GM19025 (cell line): ENCODE results near the gene C1QTNF6.
"Not testable (repeated sequence)": the region's sequence is repeated elsewhere in the genome, so short reads cannot be mapped to it uniquely, and the experiment has no call there.

ENCODE experiments used
- ATAC-seq: cut with Tn5 transposase; IDR thresholded peaks from one replicate; pipeline ENCODE4 v1.9.1; 2021; ENCODE audit warnings: mild to moderate bottlenecking, low read depth, moderate library complexity; ENCODE audit not compliant: unreplicated experiment

C1QTNF6 gene

DNA sequence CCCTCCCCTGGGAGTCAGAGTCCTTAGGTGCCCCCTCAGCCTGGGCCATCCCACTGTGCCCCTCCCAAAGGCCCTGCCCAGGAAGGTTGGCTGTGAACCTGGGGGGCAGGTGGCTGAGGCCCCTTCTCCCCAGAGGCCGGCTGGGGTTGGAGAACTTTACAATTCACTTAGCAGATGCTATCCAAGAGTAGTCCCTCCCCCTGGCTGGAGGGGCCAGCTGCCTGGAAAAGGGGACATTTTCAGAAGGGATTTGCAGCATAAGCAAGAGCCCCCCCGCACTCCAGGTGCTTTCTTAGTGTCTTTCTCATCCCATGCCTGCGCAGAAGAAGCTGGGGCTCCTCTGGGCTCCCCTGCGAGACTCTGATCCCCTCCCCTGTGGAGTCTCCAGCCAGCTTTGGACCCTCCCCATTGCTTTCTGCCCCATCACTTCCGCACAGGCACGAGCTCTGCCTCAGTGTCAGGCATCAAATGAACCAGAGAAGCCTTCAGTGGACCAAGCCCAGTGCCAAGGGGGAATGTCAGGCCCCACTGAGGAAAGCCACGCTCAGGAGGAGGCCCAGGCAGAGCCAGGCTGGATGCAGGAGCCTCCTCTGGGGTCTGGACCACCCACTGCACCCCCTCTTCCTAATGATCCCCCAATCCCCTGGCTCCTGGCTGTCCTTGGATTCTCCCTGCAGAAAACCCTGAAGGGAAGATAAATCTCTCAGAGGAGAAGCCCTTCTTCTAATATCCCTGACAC is 20.5 kb upstream of the C1QTNF6 start:
- no peak for ATAC-seq

DNA sequence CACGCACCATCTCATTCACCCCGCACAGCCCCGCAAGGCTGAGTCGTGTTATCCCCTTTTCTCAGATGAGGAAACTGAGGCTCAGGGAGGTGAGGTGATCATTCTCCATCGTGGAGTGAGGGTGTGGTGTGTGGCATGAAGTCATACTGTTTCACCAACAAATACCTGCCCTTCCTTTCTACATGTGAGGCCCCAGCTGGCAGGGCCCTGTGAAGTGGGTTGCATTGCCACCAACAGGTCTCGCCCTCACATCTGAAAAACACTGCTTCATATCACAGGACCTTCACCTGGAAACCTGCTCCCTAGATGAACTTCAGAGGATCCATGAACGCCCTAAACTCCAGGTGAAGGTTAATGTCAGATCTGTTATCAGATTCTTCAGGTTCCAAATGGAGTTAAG is 19.9 kb upstream of the C1QTNF6 start:
- no peak for ATAC-seq

DNA sequence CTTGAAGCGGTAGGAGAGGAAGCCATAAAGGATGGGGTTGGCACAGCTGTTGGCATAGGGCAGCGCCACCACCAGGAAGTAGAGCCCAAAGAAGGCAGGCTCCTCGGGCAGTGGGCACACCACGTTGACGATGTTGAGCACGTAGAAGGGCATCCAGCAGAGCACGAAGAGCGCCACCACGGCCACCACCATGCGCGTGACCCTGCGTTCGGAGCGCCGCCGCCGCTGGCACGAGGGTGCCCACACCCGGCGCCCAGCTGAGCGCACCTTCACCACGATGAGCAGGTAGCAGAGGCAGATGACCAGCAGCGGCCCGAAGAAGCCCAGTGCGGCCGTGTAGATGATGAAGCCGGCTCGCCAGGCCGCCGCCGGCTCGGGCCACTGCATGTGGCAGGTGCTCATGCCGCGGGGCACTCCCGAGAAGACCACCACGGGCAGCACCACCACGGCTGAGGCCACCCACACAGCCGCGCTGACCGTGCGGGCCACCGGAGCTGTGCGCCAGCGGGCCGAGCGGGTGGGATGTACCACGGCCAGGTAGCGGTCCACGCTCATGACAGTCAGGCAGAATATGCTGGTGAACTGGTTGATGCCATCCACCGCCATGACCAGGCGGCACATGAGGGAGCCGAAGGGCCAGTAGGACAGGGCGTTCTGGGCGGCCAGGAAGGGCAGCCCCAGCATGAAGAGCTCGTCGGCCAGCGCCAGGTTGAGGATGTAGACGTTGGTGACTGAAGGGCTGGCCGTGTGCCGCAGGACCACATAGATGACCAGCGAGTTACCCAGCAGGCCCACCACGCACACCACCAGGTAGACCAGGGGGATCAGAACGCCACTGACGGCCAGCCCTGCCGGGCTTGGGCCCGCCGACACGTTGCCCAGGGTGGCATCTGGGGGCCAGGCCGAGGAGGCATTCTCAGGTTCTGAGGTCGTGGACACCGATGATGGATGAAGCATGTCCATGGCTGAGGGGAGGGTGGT is 19.1 kb upstream of the C1QTNF6 start:
- ATAC-seq: no peak

DNA sequence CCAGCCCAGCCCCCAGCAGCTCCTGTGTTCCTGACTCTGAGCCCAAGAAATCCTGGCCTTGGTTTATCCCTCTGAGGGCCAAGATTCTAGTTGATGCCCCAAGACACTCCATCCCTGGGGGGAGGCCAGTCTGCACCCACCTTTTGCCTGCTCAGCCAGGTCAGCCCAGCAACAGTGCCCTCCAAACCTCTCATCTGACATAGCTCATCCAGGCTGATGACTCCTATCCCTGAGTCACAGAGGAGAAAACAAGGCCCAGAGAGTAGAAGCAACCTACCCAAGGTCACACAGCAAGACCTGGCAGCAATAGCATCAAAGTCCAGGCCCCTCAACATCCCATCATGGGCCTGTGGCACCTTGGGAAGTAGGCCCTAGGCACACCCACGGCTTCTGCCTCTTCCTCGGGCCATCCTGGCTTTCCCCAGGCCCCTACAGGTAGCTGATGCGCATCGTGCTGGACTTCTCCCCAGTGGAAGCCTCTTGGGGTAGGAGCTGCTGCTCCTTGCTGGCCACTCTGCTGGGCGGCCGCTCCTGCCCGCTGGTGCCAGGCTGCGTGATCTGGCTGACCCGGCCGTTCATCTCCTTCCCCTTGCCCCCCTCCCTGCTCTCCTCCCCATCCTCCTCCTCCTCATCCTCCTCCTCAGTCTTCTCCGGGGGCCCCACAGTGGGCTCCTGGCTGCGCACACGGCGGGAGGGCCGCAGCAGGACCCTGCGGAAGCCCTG is 18.2 kb upstream of the C1QTNF6 start:
- no peak for ATAC-seq

DNA sequence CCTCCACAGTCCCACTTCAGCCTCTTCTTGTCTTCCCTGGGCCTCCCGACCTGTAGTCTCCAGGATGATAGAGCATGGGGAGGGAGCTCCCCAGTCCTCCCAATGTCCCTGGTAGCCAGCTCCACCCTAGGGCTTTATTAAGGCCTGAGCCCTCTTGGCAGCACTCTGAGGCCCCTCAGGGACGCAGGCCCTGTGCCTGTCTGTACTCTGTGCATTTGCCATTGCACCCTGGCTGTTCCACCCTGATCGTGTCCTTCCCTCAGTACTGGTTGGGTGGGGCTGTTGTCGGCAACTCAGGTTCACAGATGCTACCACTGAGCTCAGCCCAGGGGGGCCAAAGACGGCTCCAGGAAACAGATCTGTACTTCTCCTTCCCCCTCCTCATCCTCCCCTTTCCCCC is 17.0 kb upstream of the C1QTNF6 start:
- ATAC-seq: no peak

DNA sequence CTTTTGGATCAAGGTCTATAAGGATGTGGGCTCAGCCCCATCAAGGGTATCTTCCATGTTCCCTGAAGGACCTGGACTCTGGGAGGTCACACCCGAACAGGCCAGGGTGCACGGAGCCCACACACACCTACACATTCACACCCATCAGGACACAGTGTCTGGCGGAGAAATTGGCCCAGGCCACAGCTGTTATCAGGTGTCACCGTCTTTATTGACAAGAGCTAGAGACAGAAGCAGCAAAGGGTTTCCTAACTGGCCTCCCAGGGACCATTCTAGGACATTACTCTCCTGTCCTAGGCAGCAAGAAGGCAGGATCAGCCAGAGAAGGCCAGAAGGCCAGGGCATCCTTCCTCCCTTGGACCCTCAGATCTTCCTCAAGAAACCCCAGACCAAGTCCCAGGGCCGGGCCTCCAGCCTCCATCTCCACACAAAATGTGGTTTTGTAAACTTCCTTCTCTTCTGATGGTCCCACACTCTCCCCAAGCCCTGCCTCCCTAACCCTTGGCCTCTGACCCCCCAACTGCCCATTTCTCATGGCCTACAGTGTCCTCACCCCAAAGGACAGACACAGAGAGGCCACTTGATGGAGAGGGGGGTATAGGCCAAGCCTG is 16.1 kb upstream of the C1QTNF6 start:
- ATAC-seq: no peak

DNA sequence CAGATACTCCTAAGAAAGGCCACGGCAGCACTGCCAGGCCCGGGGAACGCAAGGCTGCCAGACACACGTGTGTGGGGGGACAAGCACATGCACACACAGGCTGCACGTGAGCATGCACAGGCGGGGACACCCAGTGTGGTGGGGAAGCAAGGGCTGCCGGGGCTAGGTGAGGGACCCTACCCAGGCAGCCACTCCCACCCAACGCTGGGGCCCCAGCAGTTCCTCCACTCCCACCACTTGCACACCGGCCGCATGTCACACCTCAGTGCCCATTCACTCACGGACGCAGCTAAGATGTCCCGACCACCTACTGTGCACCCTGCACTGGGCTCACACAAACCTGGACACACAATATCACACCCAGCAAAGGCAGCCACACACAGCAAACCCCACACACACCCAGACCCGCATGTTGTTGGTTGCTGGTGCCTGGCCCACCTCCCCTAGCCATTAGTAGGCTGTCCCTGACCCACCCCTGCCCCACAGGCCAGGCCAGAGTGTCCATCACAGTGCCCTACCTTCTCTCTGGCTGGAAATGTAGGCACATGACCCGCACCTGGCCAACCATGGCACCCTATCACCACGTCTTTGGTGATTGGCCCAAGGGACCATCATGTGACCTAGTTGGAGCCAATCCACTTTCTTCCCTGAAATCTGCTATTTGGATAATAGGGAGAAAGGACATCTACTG is 15.5 kb upstream of the C1QTNF6 start:
- no peak for ATAC-seq

DNA sequence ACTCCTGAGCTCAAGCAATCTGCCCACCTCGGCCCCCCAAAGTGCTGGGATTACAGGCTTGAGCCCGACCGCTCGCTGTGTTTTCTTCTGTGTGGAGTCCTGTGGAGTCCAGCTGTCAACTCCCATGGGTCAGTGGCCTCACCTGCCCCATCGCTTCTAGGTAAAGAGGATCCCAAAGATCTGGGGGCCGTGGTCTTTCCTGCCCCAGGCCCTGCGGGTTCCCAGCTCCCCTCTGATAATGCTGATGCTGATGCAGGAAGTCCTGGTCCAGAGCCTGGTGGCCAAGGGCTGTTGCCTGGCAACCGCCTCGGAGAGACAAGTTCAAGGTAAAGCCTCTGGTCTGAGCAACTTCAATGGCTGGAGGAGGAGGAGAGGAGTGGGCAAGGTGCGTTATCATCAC is 14.7 kb upstream of the C1QTNF6 start:
- ATAC-seq: no peak

DNA sequence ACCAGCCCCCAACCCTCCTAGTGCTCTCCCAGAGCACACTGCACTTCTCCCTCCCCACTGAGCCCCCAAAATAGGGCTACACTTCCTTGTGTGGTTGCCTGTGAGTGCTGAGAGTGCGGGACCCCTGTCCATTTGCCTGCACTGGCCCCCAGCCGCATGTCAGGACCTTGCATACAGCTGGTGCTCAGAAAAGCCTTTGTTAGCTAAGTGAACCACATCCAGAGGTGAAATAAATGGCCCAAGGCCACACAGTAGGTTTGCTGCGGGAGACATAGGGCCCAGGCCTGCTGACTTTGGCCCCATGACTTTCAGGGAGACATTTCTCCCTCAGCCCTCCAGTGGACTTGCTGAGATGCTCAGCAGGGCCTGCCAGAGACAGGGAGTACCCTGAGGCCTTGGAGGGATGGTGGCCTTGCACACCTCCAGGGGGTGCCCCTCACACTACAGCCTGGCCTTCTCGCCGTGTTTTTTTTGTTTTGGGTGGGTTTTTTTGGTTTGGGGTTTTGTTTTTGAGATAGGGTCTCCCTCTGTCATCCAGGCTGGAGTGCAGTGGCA is 14.0 kb upstream of the C1QTNF6 start:
- ATAC-seq: no peak

DNA sequence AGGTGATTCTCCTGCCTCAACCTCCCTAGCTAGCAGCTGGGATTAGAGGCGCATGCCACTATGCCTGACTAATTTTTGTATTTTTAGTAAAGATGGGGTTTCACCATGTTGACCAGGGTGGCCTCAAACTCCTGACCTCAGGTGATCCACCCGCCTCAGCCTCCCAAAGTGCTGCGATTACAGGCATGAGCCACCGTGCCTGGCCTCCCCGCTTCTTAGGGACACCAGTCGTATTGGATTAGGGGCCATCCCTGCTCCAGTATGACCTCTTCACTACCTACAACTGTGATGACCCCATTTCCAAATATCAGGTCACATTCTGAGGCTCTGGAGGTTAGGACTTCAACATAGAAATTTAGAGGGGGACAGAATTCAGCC is 13.4 kb upstream of the C1QTNF6 start:
- ATAC-seq: not testable (repeated sequence)

DNA sequence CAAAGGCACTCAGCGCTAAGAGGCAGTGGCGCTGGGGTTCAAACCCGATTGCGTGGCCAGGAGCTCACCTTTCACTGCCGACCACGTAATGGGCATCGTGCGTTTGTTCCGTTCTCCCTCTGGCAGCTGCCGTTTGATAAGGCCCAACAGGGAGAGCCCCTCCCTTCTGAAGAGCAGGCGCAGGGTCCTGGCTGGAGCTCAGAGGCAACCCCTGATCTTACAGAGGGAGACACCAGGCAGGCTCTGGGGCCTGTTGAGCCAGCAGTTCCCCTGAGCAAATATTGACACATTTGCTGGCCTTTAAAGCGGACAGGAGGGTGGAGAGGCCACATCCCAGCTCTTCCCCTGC is 11.7 kb upstream of the C1QTNF6 start:
- ATAC-seq: no peak

DNA sequence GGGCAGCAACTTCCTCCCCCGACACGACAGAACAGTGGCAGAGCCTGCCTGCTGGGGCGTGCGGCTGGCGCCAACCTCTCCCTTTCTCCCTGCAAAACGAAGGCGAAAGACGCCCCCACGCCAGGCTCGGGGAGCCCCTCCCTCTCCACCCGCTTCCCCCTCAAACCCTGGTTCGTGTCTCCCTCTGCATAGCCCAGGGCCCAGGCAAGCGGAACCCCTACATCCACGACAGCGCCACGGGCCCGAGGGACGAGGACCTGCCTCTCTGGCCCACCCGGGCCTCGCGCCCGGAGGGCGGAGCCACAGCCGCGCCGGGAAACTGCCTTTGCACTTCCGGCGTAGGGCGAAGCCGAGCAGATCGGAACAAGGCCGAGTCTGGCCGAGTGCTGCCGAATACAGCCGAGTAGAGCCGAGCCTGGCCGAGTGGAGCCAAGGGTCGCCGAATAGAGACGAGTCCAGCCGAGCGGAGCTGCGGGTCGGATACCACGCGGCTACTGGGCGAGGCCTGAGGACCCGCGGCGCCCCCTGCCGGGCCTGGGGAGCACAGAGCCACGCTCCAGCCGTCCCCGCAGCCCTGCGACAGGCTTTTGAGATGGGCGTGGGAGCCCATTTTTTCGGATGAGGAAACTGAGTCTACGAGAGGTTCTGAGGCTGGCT is 11.2 kb upstream of the C1QTNF6 start:
- ATAC-seq: peak; percentile 97

DNA sequence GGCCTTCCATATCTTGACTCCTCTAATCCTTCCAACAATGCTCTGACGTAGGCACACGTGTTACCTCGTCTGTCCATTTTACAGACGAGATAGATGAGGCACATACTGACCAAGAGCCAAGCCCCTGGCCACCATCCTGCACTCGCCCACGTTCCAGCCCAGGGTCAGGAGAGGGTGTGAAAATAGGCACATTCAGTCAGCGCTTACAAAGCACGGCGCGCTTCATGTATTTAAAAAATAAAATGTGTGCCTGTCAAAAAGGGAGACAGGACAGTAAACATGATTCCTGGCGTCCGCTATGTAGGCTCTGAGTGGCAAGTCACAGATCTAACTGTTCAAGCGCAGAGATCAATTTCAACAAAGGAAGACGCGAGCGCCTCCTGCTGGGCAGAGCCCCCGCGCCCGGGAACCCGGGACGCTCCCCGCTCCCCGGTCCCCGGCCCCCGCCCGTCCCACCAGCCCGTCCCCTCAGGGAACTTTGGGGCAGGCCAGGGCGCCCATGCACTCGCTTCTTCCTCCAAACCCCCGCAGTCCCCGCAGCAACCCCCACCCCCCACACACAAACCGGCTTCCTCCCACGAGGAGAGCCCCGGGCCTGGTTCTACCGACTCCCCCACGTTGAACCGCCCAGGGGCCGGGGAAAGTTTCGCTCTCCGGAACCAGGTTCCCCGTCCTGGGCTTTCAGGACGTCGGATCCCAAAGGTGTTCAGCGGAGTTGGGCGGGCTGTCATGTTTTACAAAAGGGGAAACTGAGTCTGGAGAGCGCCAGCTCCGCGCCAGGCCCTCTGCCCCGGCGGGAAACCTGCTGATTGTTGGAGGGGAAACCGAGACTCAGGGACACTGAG is 10.4 kb upstream of the C1QTNF6 start:
- ATAC-seq: no peak

DNA sequence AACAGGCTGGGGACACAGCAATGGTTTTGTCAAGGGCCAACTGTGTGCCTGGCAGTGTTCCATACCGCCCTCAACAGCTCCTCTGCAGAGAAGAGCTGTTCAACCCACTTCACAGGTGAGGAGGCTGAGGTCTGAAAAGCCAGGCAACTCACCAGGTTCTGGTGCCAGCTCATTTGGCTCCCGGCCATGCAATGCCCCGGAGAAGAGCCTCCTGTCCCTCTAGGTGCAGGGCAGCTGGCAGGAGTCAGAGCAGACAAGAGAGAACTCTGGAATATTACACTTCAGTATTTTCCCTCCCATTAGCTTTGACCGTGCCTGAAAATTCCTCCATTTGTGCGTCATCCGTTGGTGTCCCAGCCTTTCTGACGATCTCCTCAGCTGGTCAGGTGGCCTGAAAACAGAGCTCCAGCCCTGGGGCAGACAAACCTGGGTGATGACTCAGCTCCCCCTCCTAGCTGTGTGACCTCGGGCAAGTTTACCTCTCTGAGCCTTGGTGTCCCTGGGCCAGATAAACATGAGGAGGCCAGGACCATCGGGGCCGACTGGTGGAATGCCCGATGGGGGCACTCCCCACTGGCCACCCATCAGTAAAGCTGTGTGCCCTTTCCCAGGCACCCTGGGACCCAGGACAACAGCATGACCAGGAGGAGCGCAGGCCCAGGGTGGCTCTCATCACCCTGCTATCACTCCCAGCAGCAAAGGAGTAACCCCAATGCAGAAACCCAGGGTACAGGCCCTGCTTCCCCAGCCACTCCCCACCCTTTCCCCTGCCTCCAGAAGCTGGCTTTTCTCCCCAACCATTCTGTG is 9.6 kb upstream of the C1QTNF6 start:
- no peak for ATAC-seq

DNA sequence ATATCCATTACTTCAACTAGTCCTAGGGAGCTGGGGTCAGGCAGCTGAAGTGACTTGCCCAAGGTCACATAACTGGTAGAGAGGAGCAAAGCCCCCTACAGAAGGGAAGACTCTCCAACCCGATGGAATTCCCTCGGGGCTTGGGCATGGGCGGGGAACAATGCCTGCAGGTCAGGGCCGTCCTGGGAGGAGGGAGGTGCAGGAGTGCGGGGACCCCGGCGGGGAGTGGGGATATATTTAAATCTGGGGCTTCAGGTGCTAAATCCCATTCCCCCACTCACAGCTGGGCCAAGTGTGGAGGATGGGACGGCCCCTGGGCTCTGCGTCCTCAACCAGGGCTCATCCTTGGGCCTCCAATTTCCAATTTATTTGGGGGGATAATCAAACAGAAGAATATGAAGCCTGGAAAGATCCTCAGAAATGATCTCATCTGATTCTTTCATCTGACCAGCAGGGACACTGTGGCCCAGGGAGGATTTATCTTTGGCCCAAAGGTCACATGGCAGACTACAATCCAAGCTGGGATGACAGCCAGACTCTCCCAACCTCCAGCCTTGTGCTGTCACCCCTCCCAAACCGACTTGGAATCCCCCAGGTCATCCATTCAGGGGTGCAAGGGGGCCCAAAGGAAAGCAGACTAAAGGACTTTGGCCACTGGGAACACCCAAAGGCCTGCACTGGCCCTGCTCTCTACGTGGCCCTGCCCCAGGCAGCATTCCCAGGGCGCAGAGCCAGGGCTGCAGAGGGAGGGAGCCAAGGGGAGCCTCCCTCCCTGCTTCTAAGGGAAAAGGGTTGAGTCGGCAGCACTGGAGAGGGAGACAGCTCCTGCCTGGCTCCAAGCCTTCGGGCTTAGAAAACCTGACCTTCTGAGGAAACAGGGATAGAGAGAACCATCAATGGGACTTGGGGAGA is 8.7 kb upstream of the C1QTNF6 start:
- no peak for ATAC-seq

DNA sequence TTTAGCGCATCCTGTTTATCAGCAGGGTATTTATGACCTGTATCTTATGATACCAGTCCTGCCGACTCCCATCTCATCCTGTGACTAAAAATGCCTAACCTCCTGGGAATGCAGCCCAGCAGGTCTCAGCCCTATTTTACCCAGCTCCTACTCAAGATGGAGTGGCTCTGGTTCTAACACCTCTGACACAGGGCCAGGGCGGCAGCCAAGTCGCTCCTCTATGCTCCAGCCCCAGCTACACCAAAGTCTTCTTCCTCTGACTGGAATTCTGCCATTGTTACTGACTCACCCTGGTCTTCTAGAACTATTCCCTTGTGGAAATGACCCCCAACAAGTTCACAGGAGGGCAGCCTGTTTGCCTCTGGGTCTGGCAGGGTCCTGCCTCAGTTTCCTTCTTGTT is 7.9 kb upstream of the C1QTNF6 start:
- no peak for ATAC-seq

DNA sequence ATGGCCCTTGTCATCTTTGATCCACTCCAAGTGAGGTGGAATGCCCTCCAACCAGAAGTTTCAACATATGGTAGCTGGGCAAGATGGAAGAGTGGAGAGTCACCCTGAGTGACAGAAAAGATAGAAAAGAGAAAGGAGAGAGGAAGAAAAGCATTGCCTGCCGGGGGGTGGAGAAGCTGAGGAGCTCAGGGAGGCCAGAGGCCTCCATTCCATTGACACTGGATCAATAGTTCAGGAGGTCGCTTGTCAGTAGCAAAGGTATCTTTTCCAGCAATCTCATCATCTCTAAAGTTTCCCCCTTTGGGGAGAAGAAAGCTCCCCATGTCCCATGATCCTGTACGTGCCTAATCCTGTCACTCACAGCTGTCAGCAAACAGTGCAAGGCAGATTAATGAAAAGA is 6.7 kb upstream of the C1QTNF6 start:
- ATAC-seq: no peak
